Neural cell (in vitro differentiated cells): Measurements from ENCODE around the gene CIBAR2. TPM values are rescaled to one million over a fixed set of nuclear protein-coding genes. Genes with fewer than 3 reads are reported as not detected.

ENCODE experiments used
- H2AFZ ChIP-seq: fragments of 200-600, 300-800 bp; sonication (generic), shearing (Covaris generic); 2 replicates; pipeline ENCODE4 v1.6.0; 2014; ENCODE audit warnings: low read depth, mild to moderate bottlenecking, antibody characterized with exemption, low read length, moderate library complexity
- H3F3A ChIP-seq: fragments of 200-600 bp; shearing (Covaris generic); 2 replicates; pipeline ENCODE4 v1.6.1; 2016; ENCODE audit warnings: mild to moderate bottlenecking, moderate library complexity, mixed read lengths, antibody characterized with exemption, low read length; ENCODE audit not compliant: insufficient read depth, poor library complexity, severe bottlenecking
- H3K27ac ChIP-seq: fragments of 200-600, 300-800 bp; sonication (generic), shearing (Covaris generic); 2 replicates; pipeline ENCODE4 v1.5.1; 2014; ENCODE audit warnings: mild to moderate bottlenecking, low read length, moderate library complexity
- H3K27me3 ChIP-seq: fragments of 300-800, 200-600 bp; sonication (generic), shearing (Covaris generic); 2 replicates; pipeline ENCODE4 v1.6.0; 2014; ENCODE audit warnings: mild to moderate bottlenecking, low read depth, low read length, moderate library complexity; ENCODE audit not compliant: insufficient read depth
- H3K36me3 ChIP-seq: fragments of 300-800, 200-600 bp; sonication (generic), shearing (Covaris generic); 2 replicates; pipeline ENCODE4 v1.5.1; 2014; ENCODE audit warnings: mild to moderate bottlenecking, antibody characterized with exemption, low read length, moderate library complexity; ENCODE audit not compliant: insufficient read depth
- H3K4me2 ChIP-seq: fragments of 300-800, 200-600 bp; sonication (generic), shearing (Covaris generic); 2 replicates; pipeline ENCODE4 v1.6.0; 2014; ENCODE audit warnings: mild to moderate bottlenecking, low read length
- H3K4me3 ChIP-seq: fragments of 300-800, 200-600 bp; sonication (generic), shearing (Covaris generic); 2 replicates; pipeline ENCODE4 v1.5.1; 2014; ENCODE audit warnings: mild to moderate bottlenecking, low read length, moderate library complexity
- H3K79me2 ChIP-seq: fragments of 200-600 bp; shearing (Covaris generic); replicated peaks from 2 replicates; pipeline ENCODE4 v1.6.0; 2014; ENCODE audit warnings: mild to moderate bottlenecking, low read length, moderate library complexity; ENCODE audit not compliant: insufficient read depth
- H3K9ac ChIP-seq: fragments of 300-800, 200-600 bp; sonication (generic), shearing (Covaris generic); 2 replicates; pipeline ENCODE4 v1.6.1; 2016; ENCODE audit warnings: mild to moderate bottlenecking, low read length, mixed read lengths
- H3K9me2 ChIP-seq: fragments of 200-600 bp; shearing (Covaris generic); 2 replicates; pipeline ENCODE4 v1.6.1; 2016; ENCODE audit warnings: mild to moderate bottlenecking, low read length, mixed read lengths; ENCODE audit not compliant: insufficient read depth
- H3K9me3 ChIP-seq: fragments of 200-600, 300-800 bp; sonication (generic), shearing (Covaris generic); 2 replicates; pipeline ENCODE4 v1.6.1; 2016; ENCODE audit warnings: mild to moderate bottlenecking, mixed run types, low read length, moderate library complexity, mixed read lengths
- H4K20me1 ChIP-seq: fragments of 200-600 bp; shearing (Covaris generic); 2 replicates; pipeline ENCODE4 v1.6.1; 2016; ENCODE audit warnings: mild to moderate bottlenecking, mixed run types; ENCODE audit not compliant: insufficient read depth
- EP300 ChIP-seq: fragments of 450-650 bp; conservative IDR thresholded peaks from 2 replicates; pipeline ENCODE4 v1.6.1; 2014; ENCODE audit warnings: antibody characterized with exemption, mild to moderate bottlenecking, moderate library complexity; ENCODE audit not compliant: poor library complexity, severe bottlenecking
- EZH2 ChIP-seq: fragments of 200-600, 300-800 bp; shearing (Covaris generic), sonication (generic); IDR thresholded peaks from 2 replicates; pipeline ENCODE4 v1.6.1; 2014; ENCODE audit warnings: antibody characterized with exemption, low read length, borderline replicate concordance, mild to moderate bottlenecking; ENCODE audit not compliant: insufficient read depth, poor library complexity, severe bottlenecking
- MXI1 ChIP-seq: fragments of 450-650 bp; conservative IDR thresholded peaks from 2 replicates; pipeline ENCODE4 v1.6.1; 2014; ENCODE audit warnings: antibody characterized with exemption, mild to moderate bottlenecking; ENCODE audit not compliant: poor library complexity, severe bottlenecking
- POLR2AphosphoS5 ChIP-seq: IDR thresholded peaks from 2 replicates; pipeline ENCODE4 v1.6.1; 2012
- RAD21 ChIP-seq: fragments of 450-650 bp; conservative IDR thresholded peaks from 2 replicates; pipeline ENCODE4 v1.6.1; 2014; ENCODE audit warnings: antibody characterized with exemption, mild to moderate bottlenecking, moderate library complexity
- SMC3 ChIP-seq: fragments of 450-650 bp; conservative IDR thresholded peaks from 2 replicates; pipeline ENCODE4 v1.6.1; 2014; ENCODE audit warnings: antibody characterized with exemption, mild to moderate bottlenecking, moderate library complexity; ENCODE audit not compliant: poor library complexity
- TAF1 ChIP-seq: IDR thresholded peaks from 2 replicates; pipeline ENCODE4 v1.6.1; 2012; ENCODE audit warnings: low read depth
- polyA plus RNA-seq: library from polyadenylated mRNA; depleted of rRNA; stranded (reverse); fragments of >200 nt; gene quantifications from 2 replicates; pipeline ENCODE4 v1.2.3, GENCODE V29; 2014
- TF ChIP-seq, protein P1 (sequence below): fragments of 450-650 bp; IDR thresholded peaks from 2 replicates; pipeline ENCODE4 v1.5.1; 2014; ENCODE audit warnings: antibody characterized with exemption, mild to moderate bottlenecking, moderate library complexity; ENCODE audit not compliant: poor library complexity, severe bottlenecking
- TF ChIP-seq, protein P2 (sequence below): IDR thresholded peaks from 2 replicates; pipeline ENCODE4 v1.6.1; 2012; ENCODE audit warnings: borderline replicate concordance

CIBAR2 gene
- polyA plus RNA-seq, 1 donor from 2014 or later = not detected

DNA sequence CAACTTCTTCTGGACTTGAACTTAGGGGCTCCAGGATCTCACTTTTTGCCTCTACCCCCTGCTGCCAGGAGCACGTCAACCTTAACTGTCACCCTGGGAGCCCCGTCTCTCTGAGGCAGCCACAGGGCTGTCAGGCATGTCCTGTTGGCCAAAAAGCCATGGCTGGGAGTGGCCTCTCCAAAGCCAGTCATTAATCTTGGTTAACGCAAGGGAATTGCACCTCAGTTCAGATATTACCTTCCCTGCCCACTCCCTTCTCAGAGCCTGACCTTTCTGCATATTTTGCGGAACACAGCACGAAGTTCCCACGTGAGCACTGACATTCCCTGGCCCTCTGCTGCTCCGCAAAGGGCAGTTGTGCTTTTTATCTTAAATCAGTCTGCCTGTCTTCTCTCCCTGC is 44.2 kb upstream of the CIBAR2 start:
- Histone ChIP-seq H3K9me3 (no peaks in the 10 kb centered on the region), H3K27ac (no peak overlapping the region), H3K4me3 (no peak overlapping the region), H4K20me1 (no peaks in the 10 kb centered on the region), H3K9ac (no peak overlapping the region), H3K9me2 (no peaks in the 10 kb centered on the region), H2AFZ (no peak overlapping the region), H3F3A (no peaks in the 10 kb centered on the region), H3K36me3 (no peaks in the 10 kb centered on the region), H3K4me2 (no peak overlapping the region), H3K27me3 (no peaks in the 10 kb centered on the region), H3K79me2 (no peaks in the 10 kb centered on the region)
- TF ChIP-seq, protein P1, sequence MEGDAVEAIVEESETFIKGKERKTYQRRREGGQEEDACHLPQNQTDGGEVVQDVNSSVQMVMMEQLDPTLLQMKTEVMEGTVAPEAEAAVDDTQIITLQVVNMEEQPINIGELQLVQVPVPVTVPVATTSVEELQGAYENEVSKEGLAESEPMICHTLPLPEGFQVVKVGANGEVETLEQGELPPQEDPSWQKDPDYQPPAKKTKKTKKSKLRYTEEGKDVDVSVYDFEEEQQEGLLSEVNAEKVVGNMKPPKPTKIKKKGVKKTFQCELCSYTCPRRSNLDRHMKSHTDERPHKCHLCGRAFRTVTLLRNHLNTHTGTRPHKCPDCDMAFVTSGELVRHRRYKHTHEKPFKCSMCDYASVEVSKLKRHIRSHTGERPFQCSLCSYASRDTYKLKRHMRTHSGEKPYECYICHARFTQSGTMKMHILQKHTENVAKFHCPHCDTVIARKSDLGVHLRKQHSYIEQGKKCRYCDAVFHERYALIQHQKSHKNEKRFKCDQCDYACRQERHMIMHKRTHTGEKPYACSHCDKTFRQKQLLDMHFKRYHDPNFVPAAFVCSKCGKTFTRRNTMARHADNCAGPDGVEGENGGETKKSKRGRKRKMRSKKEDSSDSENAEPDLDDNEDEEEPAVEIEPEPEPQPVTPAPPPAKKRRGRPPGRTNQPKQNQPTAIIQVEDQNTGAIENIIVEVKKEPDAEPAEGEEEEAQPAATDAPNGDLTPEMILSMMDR = no peak
- TF ChIP-seq RAD21 (no peak), POLR2AphosphoS5 (no peak), MXI1 (no peak), TAF1 (no peak), EP300 (no peak), SMC3 (no peak), EZH2 (no peak)
- TF ChIP-seq, protein P2, sequence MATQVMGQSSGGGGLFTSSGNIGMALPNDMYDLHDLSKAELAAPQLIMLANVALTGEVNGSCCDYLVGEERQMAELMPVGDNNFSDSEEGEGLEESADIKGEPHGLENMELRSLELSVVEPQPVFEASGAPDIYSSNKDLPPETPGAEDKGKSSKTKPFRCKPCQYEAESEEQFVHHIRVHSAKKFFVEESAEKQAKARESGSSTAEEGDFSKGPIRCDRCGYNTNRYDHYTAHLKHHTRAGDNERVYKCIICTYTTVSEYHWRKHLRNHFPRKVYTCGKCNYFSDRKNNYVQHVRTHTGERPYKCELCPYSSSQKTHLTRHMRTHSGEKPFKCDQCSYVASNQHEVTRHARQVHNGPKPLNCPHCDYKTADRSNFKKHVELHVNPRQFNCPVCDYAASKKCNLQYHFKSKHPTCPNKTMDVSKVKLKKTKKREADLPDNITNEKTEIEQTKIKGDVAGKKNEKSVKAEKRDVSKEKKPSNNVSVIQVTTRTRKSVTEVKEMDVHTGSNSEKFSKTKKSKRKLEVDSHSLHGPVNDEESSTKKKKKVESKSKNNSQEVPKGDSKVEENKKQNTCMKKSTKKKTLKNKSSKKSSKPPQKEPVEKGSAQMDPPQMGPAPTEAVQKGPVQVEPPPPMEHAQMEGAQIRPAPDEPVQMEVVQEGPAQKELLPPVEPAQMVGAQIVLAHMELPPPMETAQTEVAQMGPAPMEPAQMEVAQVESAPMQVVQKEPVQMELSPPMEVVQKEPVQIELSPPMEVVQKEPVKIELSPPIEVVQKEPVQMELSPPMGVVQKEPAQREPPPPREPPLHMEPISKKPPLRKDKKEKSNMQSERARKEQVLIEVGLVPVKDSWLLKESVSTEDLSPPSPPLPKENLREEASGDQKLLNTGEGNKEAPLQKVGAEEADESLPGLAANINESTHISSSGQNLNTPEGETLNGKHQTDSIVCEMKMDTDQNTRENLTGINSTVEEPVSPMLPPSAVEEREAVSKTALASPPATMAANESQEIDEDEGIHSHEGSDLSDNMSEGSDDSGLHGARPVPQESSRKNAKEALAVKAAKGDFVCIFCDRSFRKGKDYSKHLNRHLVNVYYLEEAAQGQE = no peak

DNA sequence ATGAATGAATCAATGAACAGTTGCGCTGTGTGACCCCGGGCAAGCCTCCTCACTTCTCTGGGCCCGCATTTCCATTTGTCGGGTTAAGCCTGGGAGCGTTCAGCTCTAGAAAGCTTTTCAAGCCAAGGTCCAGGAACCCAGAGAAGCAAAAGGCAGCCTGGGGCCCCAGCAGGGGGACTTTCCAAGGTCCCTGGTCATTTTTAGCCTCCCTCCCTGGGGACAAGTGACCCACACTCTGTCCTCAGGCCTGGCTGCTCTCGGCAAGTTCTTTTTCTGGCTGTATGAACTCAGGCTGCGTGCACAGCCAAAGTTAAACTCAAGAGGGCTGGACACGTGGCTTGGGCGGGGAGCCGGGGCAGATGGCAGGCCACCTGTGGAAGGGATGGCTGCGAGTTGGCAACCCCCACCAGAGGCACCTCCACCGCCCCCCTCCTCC is 41.4 kb upstream of the CIBAR2 start:
- Histone ChIP-seq H3F3A (no peaks in the 10 kb centered on the region), H3K9ac (no peak overlapping the region), H3K4me3 (no peak overlapping the region), H4K20me1 (no peaks in the 10 kb centered on the region), H3K27me3 (no peaks in the 10 kb centered on the region), H3K9me3 (no peaks in the 10 kb centered on the region), H3K36me3 (no peaks in the 10 kb centered on the region), H2AFZ (no peak overlapping the region), H3K9me2 (no peaks in the 10 kb centered on the region), H3K79me2 (no peaks in the 10 kb centered on the region), H3K4me2 (no peak overlapping the region), H3K27ac (no peak overlapping the region)
- TF ChIP-seq MXI1 (no peak), SMC3 (no peak), EZH2 (no peak), POLR2AphosphoS5 (no peak), RAD21 (no peak), EP300 (no peak), TAF1 (no peak)
- TF ChIP-seq, protein P2 = no peak
- TF ChIP-seq, protein P1 = no peak
